Hepatic stellate cell (primary cell): ENCODE results near the gene GATC.

Experiments
- DNase-seq: peaks from one replicate; pipeline ENCODE4 v3.0.0; 2011; ENCODE audit warnings: low spot score

GATC gene

GRCh38 chr12:120445911-120446843 lies at the start of gene GATC, which contains the start of gene TRIAP1:
TSS of gene GATC (plus strand) at chr12:120446444. CDS start at chr12:120446481, 37 bp downstream.
TSS of gene TRIAP1 (minus strand) at chr12:120446384. CDS start at chr12:120446372, 12 bp downstream.
- DNase-seq: peak; percentile 76

- DNase-seq: no peak
Measured at GRCh38 chr12:120397824-120398540, 48.3 kb upstream of the GATC start.

- DNase-seq: peak; percentile 72
Measured at GRCh38 chr12:120399531-120399930, 46.7 kb upstream of the GATC start.

GRCh38 chr12:120402217-120402616 lies 44.0 kb upstream of the GATC start:
- no peak for DNase-seq

GRCh38 chr12:120403869-120404268 lies 42.4 kb upstream of the GATC start:
- DNase-seq: no peak

- DNase-seq: peak; percentile 22
Measured at GRCh38 chr12:120404271-120404670, 42.0 kb upstream of the GATC start.

GRCh38 chr12:120406069-120406468 lies 40.2 kb upstream of the GATC start:
- no peak for DNase-seq

- DNase-seq: no peak
Measured at GRCh38 chr12:120406553-120406952, 39.7 kb upstream of the GATC start.

- no peak for DNase-seq
Measured at GRCh38 chr12:120408771-120409170, 37.5 kb upstream of the GATC start.

- DNase-seq: no peak
Measured at GRCh38 chr12:120412421-120412820, 33.8 kb upstream of the GATC start.

GRCh38 chr12:120413901-120414695 lies 32.1 kb upstream of the GATC start:
- DNase-seq: no peak

GRCh38 chr12:120416490-120417216 lies 29.6 kb upstream of the GATC start:
- DNase-seq: no peak

GRCh38 chr12:120417917-120418580 lies 28.2 kb upstream of the GATC start:
- no peak for DNase-seq

- DNase-seq: no peak
Measured at GRCh38 chr12:120421701-120422100, 24.5 kb upstream of the GATC start.

- no peak for DNase-seq
Measured at GRCh38 chr12:120422892-120423456, 23.3 kb upstream of the GATC start.

GRCh38 chr12:120425797-120426196 lies 20.4 kb upstream of the GATC start:
- no peak for DNase-seq

GRCh38 chr12:120428597-120429229 lies 17.5 kb upstream of the GATC start:
- DNase-seq: no peak

GRCh38 chr12:120429368-120429767 lies 16.9 kb upstream of the GATC start:
- DNase-seq: no peak

GRCh38 chr12:120432772-120433525 lies 13.3 kb upstream of the GATC start:
- DNase-seq: no peak
